ENCODE measurements around the gene ALK.

DNA sequence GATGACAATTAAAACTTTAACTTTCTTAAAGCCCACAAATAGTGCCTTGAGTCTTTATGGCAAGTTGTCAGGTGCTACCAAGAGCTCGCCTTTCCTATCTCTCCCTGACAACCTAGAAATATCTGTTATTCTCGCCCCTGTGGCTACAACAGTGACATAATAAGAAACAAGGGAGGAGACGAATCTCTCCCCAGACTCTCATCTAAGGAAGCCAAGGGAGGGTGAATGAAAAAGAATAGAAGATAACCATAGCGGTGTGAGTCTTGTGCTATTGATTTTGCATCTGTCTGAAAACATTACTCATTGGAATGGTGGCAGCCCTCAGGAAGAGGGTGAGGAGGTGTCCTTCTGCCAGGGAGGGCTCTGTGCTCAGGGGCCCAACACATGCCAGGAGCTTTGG, 114.3 kb downstream of the ALK start:
- TF ChIP-seq, protein P1, sequence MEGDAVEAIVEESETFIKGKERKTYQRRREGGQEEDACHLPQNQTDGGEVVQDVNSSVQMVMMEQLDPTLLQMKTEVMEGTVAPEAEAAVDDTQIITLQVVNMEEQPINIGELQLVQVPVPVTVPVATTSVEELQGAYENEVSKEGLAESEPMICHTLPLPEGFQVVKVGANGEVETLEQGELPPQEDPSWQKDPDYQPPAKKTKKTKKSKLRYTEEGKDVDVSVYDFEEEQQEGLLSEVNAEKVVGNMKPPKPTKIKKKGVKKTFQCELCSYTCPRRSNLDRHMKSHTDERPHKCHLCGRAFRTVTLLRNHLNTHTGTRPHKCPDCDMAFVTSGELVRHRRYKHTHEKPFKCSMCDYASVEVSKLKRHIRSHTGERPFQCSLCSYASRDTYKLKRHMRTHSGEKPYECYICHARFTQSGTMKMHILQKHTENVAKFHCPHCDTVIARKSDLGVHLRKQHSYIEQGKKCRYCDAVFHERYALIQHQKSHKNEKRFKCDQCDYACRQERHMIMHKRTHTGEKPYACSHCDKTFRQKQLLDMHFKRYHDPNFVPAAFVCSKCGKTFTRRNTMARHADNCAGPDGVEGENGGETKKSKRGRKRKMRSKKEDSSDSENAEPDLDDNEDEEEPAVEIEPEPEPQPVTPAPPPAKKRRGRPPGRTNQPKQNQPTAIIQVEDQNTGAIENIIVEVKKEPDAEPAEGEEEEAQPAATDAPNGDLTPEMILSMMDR (IDR thresholded peaks at IDR 0.05) = no peak
- no peak for TF ChIP-seq EZH2 (IDR thresholded peaks at IDR 0.05; ENCODE audit: borderline replicate concordance, insufficient read depth, low read depth, low read length, poor library complexity, severe bottlenecking)
